T-helper 2 cell (primary cell): ENCODE measurements around the gene PDGFRA.
"Not testable (repeated sequence)": the region's sequence is repeated elsewhere in the genome, so short reads cannot be mapped to it uniquely, and the experiment has no call there.

ENCODE experiments used
- DNase-seq, 5 experiments: peaks; one replicate each; pipeline versions ENCODE4 v3.0.0 to v3.0.0-alpha.2; 2012 to 2022

PDGFRA gene

DNA sequence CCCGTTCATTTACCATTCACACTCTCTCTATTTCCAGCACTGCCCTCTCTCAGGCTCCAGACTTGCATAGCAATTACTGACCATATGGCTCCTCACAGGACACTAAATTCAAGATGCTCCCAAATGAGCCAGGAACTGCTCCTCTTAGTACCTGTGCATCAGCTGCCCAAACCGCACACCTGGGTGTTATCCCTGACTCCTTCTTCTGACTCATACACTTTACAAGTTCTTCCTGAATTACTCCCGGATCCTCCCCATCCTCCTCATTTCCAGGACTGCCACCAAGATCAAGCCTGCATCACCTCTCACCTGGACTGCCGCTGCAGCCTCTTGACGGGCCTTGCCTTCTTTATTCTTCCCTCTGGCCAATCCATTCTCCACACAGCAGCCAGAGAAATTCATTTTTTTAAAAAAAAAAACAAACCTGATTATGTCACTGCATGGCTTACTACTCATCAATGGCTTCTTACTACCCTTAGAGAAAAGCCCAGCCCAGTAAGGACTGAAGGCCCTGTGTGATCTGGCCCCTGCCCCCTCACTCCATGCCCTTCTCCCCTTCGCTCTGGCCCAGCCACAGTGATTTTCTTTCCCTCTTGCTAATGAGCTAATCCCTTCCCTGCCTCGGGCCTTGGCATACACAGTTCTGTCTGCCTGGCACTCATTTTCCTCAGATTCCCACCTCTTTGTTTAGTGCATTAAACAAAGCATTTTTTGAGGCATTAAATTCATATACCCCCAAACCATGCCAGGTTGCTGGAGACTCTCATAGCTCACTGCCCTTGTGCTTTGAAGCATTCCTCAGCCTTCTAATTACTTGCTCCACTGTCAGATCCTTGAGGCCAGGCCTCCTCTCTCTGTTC is 92.0 kb downstream of the PDGFRA start:
- DNase-seq = no peak

DNA sequence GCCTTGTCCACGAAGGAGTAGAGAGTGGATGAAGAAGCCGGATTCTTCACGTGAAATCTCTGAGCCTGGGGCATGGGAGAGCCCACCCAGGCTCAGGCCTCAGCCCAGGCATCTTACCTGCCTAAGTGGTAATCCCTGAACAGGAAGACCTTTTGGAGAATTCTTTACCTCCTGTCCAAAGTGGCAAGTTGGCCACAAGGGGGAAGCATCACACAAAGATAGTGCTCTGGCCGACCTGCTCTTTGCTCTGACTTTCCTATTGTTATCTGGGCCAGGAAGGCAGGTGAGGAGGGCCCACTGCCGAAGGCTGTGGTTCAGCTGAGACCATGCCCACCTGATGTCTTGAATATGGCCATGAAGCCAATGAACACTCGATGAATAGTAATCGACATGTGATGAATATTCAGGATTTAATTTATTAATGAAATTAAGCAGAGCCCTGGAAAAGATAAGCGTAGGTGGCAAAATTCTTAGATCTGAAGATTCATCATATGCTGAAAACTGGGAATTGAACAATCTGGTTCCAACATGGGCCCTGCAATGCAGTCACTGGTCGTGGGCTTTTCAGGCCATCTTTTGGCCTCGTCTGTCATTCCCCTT is 93.8 kb downstream of the PDGFRA start:
- DNase-seq = peak in 2 of 5 experiments; percentile 11 to 62

DNA sequence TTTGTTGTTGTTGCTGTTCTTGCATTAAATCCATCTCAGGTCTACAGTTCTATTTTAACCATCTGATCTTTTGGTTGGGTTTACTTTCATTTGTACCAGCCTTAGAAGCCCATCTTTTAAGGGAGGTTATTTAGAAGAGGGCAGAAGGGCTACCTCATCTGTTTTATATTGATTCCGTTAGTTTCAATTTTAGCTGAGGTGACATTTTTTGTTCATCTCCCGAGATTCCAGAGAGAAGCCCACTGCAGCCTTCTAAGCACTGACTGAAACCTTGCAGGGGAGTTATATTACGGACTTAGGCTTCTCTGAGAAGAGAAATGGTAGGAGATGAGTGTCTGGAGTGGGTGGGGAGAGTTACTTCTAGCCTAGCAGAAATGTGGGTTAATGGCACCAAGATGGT is 101.8 kb downstream of the PDGFRA start:
- no peak for DNase-seq

DNA sequence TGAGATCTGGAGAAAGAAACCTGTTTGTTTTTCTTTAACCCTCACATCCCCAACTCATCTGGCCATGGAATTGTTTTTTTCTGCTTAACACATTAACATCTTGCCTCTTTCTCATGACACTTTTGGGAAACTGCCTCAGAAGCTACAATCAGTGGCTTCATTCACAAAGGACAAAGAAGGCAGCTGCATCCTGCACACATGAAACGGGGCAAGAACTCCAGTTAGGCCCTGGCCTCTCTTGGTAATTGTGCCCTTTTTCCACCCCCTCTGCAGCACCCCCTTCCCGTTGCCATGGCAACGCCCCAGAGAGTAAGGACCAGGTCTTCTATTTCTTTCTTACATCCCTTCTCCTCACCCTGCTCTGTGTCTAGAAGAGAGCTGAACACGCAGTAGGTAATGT is 103.4 kb downstream of the PDGFRA start:
- DNase-seq = no peak

DNA sequence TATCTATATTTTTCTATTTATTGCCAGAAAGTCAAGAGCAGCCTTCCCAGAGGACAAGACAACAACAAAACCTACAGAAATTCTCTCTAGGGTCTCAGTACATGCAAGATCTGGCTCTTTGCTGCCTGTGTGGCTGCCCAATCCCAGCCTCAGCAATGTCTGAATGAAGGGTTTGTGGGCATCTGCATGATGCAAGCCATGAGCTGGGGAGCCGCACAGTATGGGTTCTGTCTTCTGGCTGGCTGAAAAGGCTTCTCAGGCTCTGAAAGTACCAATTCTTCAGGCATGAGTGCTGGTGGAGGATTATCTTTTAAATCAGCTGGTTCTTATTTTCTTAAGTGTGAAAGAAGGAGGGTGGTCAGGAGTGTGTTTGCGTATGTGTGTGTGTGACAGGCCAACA is 104.6 kb downstream of the PDGFRA start:
- DNase-seq = no peak

DNA sequence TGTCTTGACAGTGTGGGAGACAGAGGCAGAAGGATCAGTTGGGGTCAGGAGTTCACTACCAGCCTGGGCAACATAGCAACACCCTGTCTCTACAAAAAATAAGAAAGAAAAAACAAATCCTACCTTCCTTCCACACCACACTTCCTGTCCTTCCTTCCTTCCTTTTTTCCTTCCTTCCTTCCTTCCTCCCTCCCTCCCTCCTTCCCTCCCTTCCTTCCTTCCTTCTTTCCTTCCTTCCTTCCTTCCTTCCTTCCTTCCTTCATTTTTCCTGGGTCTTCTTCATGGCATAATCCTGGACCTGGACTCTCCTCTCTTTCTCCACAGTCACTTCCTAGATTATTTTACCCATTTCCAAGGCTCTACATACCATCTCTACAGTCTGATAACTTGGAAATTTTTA is 105.7 kb downstream of the PDGFRA start:
- DNase-seq = not testable (repeated sequence)

DNA sequence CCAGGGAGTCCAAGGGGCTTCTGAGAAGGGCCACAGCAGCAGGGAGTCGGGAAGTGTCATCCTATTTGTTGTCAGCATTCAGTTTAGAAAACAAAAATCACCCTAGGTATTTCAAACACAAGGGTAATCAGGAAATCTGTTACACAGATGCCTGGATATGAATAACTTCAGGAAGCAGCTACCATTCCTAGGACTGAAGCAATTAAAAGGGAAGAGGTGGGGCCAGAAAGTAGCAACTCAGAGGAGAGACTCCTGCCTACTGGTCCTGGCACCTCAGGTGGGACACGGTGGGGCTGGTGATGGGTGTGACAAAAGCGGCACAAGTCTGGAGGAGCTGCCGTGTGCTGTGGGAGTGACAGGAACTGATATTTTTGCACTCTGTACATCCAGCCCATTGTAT is 107.9 kb downstream of the PDGFRA start:
- DNase-seq = no peak

DNA sequence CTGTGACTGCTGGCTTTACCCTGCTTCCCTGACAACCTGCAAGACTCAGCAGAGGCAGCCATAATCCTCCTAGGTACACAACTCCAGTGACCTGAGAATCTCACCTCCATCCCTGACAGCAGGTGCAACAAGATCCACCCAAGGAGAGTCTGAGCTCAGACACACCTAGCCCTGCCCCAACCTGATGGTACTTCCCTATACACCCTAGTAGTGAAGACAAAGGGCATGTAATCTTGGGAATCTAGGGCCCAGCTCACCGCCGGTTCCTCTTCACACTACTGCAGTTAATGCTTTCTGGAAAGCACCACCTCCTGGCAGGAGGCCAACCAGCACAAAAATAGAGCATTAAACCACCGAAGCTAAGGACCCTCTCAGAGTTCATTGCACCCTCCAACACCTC is 113.0 kb downstream of the PDGFRA start:
- not testable (repeated sequence) for DNase-seq
